Epithelial cell of proximal tubule (primary cell): ENCODE data around the gene CD164L2. TPM values are rescaled to one million over a fixed set of nuclear protein-coding genes. Genes with fewer than 3 reads are reported as not detected.
A peak's percentile ranks its signal among the peaks of the same experiment; 100 is the strongest.

Source experiments
- DNase-seq: peaks from one replicate; pipeline ENCODE4 v3.0.0-alpha.2; 2011; ENCODE audit warnings: low read depth
- H3K4me3 ChIP-seq: 2 replicates; pipeline ENCODE4 v1.5.1; 2011; ENCODE audit warnings: low read depth, mild to moderate bottlenecking, low read length
- total RNA-seq: library from RNA; depleted of rRNA; stranded (reverse); fragments of >200 nt; gene quantifications from 2 replicates; pipeline ENCODE4 v1.2.3, GENCODE V29; 2015
- TF ChIP-seq, protein P1 (sequence below): conservative IDR thresholded peaks from 2 replicates; pipeline ENCODE4 v1.5.1; 2012; ENCODE audit warnings: low read depth, mild to moderate bottlenecking, low read length

CD164L2 gene
- total RNA-seq, 1 donor from 2014 or later, result not detected

DNA sequence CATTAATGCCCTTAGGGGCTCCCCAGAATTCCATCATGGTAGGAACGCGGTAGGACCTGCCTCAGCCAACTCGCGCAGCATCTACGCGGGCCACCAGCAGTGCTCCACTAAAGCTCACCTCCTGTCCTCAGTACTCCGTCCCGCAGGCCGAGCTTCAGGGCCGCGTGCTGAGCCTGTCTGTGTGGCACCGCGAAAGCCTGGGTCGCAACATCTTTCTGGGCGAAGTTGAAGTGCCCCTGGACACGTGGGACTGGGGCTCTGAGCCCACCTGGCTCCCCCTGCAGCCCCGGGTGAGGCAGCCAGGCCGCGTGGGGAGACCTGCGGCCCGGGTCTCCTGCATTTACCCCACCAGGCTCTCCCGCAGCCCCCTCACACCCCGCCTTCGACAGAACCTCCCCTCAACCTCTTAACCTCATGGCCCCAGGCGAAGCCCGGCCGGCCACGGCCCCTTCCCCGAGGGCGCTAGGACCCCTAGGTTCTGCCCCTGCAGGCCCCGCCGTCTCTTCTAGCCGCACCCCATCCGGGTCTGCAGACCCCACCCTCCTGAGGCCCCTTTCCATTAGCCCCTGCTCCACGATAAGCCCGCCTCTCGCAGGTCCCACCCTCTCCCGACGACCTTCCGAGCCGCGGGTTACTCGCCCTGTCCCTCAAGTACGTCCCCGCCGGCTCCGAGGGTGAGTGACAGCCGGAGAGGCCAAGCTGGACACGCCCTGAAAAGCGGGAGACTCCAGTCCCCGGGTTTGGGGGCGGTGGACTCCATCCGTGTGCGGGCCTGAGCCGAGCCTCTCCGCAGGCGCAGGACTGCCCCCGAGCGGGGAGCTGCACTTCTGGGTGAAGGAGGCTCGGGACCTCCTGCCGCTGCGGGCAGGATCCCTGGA is 32.2 kb downstream of the CD164L2 start:
- DNase-seq, result no peak
- TF ChIP-seq, protein P1, sequence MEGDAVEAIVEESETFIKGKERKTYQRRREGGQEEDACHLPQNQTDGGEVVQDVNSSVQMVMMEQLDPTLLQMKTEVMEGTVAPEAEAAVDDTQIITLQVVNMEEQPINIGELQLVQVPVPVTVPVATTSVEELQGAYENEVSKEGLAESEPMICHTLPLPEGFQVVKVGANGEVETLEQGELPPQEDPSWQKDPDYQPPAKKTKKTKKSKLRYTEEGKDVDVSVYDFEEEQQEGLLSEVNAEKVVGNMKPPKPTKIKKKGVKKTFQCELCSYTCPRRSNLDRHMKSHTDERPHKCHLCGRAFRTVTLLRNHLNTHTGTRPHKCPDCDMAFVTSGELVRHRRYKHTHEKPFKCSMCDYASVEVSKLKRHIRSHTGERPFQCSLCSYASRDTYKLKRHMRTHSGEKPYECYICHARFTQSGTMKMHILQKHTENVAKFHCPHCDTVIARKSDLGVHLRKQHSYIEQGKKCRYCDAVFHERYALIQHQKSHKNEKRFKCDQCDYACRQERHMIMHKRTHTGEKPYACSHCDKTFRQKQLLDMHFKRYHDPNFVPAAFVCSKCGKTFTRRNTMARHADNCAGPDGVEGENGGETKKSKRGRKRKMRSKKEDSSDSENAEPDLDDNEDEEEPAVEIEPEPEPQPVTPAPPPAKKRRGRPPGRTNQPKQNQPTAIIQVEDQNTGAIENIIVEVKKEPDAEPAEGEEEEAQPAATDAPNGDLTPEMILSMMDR, result no peak
- H3K4me3 ChIP-seq, result peak overlapping the region; percentile 34

DNA sequence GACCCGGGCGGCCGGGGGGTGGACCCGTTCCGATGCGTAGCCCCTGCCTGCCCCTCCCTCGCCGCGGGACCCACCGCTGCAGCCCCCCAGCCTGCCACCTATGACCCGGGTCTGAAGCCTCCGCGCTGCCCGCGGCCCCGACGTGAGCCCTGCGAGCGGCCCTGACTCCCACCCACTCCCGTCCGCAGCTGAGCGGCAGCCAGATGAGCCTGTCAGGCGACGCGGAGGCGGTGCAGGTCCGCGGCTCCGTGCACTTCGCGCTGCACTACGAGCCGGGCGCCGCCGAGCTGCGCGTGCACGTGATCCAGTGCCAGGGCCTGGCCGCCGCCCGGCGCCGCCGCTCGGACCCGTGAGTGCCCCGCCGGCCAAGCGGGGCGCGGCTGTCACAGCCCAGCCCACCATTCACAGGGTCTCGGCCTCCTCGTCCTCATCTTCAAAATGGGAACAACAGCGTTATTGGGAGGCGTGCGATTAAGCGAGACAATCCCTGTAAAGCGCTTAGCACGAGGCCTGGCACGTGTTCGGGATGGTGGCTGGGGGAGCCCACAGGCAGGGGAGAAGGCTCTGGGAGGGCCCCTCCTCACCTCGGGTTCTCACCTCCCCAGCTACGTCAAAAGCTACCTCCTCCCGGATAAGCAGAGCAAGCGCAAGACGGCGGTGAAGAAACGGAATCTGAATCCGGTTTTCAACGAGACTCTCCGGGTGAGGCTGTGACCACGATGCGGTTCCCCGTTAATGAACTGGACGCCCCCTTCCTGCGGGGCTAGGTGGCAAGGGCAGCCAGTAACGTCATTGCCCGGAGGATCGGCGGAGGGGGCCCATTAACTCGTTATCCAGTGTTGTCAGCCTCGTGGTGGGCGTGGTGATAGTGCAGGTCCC is 33.1 kb downstream of the CD164L2 start:
- DNase-seq, result no peak
- TF ChIP-seq, protein P1, result no peak
- H3K4me3 ChIP-seq, result peak overlapping the region; percentile 56

DNA sequence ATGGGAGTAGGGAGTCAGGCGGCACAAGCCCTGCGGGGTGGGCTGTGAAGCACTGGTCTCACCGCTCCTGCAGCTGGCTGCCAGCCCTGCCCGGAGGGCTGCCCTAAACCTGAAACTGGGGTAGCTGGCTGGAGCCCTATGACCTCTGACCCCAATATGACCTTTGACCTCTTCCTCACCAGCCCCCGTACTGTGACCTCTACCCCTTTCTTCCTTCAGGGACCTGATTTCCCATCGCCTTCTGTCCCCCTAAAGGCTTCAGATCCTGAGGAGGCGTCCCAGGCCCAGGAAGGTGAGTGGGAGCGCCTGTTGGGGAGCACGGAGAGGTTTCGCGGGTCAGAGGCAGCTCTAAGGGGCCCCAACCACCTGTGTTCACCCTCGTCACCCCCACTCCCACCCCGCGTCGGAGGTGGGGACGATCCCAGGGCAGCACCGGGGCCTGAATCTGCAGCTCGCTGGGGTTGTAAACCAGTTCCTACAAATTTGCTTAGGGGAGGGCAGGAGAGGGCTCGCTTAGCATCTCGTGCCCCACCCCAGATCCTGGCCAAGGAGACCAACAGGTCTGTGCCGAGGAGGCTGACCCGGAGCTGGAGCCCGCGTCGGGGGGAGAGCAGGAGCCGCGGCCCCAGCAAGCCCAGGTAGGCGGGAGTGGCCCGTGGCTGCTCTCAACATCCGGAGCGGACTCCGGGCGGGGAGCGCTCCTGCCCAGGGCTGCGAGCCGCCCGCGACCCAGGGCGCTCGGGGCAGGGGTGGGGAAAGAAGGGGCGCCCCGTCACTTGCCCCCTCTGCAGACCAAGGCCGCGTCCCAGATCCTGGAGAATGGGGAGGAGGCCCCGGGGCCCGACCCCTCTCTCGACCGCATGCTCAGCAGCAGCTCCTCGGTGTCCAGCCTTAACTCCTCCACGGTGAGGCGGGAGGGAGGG is 34.0 kb downstream of the CD164L2 start:
- no peak for DNase-seq
- TF ChIP-seq, protein P1, result no peak
- peak overlapping the region; percentile 56 for H3K4me3 ChIP-seq

DNA sequence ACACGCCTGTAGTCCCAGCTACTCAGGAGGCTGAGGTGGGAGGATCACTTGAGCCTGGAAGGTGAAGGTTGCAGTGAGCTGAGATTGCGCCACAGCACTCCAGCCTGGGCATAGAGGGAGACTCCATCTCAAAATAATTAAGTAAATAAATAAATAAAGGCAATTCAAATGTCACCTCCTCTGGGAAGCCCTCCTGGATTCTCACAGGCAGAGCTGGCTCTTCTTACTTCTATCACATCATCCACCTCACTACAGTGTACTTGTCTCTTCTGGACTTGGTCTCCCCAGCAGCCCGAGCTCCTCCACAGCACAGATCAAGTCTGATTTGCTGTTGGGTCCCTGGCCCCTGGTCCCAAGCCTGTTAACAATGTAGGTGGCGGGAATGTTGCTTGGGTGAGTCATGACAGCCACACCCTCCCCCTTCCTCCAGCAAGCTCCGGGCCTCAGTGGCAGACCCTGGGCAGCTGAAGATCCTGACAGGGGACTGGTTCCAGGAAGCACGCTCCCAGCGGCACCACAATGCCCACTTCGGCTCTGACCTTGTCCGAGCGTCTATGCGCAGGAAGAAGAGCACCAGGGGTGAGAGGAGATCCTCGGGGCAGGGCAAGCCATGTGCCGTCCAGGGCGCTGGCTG is 36.0 kb downstream of the CD164L2 start:
- no peak overlapping the region for H3K4me3 ChIP-seq
- no peak for DNase-seq
- TF ChIP-seq, protein P1, result no peak

DNA sequence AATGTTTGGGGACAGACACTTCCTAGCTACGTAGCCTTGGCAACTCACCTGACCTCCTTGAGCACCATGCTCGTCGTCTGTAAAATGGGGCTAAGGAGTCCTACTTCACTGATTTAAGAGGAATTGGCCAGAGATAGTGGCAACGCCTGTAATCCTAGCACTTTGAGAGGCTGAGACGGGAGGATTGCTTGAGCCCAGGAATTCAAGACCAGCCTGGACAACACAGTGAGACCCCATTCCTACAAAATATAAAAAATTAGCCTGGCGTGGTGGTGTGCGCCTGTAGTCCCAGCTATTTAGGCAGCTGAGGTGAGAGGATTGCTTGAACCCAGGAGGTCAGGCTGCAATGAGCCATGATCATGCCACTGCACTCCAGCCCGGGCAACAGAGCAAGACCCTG is 36.8 kb downstream of the CD164L2 start:
- no peak for DNase-seq
- H3K4me3 ChIP-seq, result no peak overlapping the region

DNA sequence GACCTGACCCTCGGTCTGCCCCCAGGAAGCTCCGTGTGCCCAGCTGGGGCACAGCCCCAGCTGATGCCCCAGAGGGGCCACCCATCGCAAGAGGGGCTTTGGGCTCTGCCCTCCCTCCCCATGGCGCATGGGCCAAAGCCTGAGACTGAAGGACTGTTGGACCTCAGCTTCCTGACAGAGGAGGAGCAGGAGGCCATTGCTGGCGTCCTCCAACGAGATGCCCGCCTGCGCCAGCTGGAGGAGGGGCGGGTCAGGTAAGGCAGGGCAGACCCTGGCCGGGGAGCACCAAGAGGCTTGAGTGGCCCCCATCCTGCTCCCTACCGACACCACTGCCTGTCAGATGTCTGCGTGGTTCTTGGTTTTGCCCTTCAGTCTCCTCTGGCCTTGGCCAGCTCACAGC is 37.9 kb downstream of the CD164L2 start:
- no peak for DNase-seq
- TF ChIP-seq, protein P1, result no peak
- H3K4me3 ChIP-seq, result no peak overlapping the region

More for the DNA sequence above, 36.8 kb downstream of the CD164L2 start:
- TF ChIP-seq, protein P1, result no peak
